Thoracic aorta (tissue), 2 donors: ENCODE results near the gene TBC1D8. TPM values are rescaled to one million over a fixed set of nuclear protein-coding genes. Genes with fewer than 3 reads are reported as not detected.

Experiments used
- ATAC-seq: fragments of 150-250 bp; one replicate; pipeline ENCODE4 v1.8.0; 2017; ENCODE audit warnings: low read depth; ENCODE audit not compliant: insufficient number of reproducible peaks, low FRiP score
- DNase-seq: peaks from one replicate; pipeline ENCODE4 v3.0.0-alpha.2; 2020; ENCODE audit warnings: low spot score
- H3K27ac ChIP-seq, 2 donors: fragments of 200-600 bp; sonication (generic); 1 replicate in 1 of 2; 2 replicates in 1 of 2; pipeline ENCODE4 v1.5.1; 2016; ENCODE audit warnings: mild to moderate bottlenecking in 2 of 2, moderate library complexity in 2 of 2
- H3K27me3 ChIP-seq: fragments of 200-600 bp; sonication (generic); replicated peaks from 2 replicates; pipeline ENCODE4 v1.6.0; 2016; ENCODE audit warnings: mild to moderate bottlenecking; ENCODE audit not compliant: insufficient read depth
- H3K36me3 ChIP-seq: fragments of 200-600 bp; sonication (generic); one replicate; pipeline ENCODE4 v1.5.1; 2016
- H3K4me1 ChIP-seq, 2 donors: fragments of 200-600 bp; sonication (generic); 1 replicate in 1 of 2; 2 replicates in 1 of 2; pipeline versions ENCODE4 v1.5.1 to v1.6.0; 2016; ENCODE audit warnings: low read depth in 2 of 2, mild to moderate bottlenecking in 1 of 2; ENCODE audit not compliant: control insufficient read depth in 1 of 2
- H3K4me3 ChIP-seq: fragments of 200-600 bp; sonication (generic); 2 replicates; pipeline ENCODE4 v1.5.1; 2016; ENCODE audit warnings: mild to moderate bottlenecking
- H3K9me3 ChIP-seq: fragments of 200-600 bp; sonication (generic); 2 replicates; pipeline ENCODE4 v1.5.1; 2016
- total RNA-seq, 2 donors: library from RNA; depleted of rRNA; stranded (reverse); fragments of >200 nt; gene quantifications; one replicate each; pipeline versions ENCODE4 v1.1.0 to v1.2.3, GENCODE V29; 2016
- TF ChIP-seq, protein P1 (sequence below): fragments of 200-600 bp; sonication (generic); IDR thresholded peaks from one replicate; pipeline ENCODE4 v1.5.1; 2019; ENCODE audit warnings: antibody characterized with exemption

TBC1D8 gene
- total RNA-seq, 2 donors from 2014 or later: 47.4 to 62.0 TPM

GRCh38 chr2:101153787-101154186 is 2.6 kb upstream of the TBC1D8 start:
- Histone ChIP-seq H3K36me3 (no peaks in the 10 kb centered on the region), H3K4me3 (no peak overlapping the region), H3K4me1 (peaks cover 10 to 34% of the 10 kb centered on the region in 2 donors), H3K27me3 (no peaks in the 10 kb centered on the region), H3K9me3 (no peaks in the 10 kb centered on the region), H3K27ac (no peak overlapping the region)
- no peak for DNase-seq
- ATAC-seq: no peak
- TF ChIP-seq, protein P1, sequence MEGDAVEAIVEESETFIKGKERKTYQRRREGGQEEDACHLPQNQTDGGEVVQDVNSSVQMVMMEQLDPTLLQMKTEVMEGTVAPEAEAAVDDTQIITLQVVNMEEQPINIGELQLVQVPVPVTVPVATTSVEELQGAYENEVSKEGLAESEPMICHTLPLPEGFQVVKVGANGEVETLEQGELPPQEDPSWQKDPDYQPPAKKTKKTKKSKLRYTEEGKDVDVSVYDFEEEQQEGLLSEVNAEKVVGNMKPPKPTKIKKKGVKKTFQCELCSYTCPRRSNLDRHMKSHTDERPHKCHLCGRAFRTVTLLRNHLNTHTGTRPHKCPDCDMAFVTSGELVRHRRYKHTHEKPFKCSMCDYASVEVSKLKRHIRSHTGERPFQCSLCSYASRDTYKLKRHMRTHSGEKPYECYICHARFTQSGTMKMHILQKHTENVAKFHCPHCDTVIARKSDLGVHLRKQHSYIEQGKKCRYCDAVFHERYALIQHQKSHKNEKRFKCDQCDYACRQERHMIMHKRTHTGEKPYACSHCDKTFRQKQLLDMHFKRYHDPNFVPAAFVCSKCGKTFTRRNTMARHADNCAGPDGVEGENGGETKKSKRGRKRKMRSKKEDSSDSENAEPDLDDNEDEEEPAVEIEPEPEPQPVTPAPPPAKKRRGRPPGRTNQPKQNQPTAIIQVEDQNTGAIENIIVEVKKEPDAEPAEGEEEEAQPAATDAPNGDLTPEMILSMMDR: no peak

GRCh38 chr2:101153077-101153707 is 2.0 kb upstream of the TBC1D8 start:
- TF ChIP-seq, protein P1: no peak
- H3K27ac ChIP-seq: no peak overlapping the region
- H3K4me3 ChIP-seq: no peak overlapping the region

DNA sequence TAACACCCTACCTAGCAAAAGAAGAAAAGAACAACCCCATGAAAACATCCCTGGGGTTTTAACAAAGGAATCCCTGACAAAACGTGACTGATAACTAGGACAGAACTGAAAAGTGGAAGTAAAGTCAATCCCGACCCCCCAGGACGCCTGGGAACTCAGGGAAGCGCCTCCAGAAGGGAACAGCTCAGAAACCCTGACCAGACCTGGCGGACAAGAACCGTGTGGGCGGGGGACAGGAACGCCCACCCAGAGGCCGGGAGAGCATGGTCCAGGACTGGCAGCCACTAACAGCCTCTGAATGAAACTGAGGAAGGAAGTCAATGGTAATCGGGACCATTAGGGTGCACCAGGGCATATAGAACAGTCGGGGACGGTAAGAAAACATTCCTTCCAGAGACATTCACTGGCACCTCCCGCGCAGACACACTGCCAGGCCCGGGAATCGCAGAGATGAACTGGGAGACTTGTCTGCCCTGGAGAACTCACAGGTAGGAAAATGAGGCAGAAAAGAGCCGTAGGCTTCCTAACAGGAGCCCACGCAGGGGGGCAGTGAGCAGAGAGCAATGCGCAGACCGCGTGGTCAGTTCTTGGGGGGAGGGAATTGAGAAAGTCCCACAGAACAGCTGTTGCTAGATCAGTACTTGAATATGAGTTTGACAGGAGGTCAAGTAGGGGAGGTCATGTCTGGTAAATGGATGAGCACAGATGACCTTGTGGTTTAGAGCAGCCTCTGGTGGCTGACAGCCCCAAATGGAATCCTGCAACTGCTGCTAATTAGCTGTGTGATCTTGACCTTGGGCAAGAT is 1.3 kb upstream of the TBC1D8 start:
- Histone ChIP-seq H3K9me3 (no peaks in the 10 kb centered on the region), H3K27ac (peak overlapping the region; percentile 76 to 80), H3K4me1 (peaks cover 10 to 34% of the 10 kb centered on the region in 2 donors), H3K36me3 (no peaks in the 10 kb centered on the region), H3K27me3 (no peaks in the 10 kb centered on the region), H3K4me3 (peak overlapping the region; percentile 93)
- no peak for DNase-seq
- TF ChIP-seq, protein P1: peak; percentile 68
- no peak for ATAC-seq

More at GRCh38 chr2:101153077-101153707, 2.0 kb upstream of the TBC1D8 start:
- no peaks in the 10 kb centered on the region for H3K36me3 ChIP-seq
- no peaks in the 10 kb centered on the region for H3K9me3 ChIP-seq
- ATAC-seq (no peak), DNase-seq (no peak)
- peaks cover 10 to 34% of the 10 kb centered on the region in 2 donors for H3K4me1 ChIP-seq
- H3K27me3 ChIP-seq: no peaks in the 10 kb centered on the region

DNA sequence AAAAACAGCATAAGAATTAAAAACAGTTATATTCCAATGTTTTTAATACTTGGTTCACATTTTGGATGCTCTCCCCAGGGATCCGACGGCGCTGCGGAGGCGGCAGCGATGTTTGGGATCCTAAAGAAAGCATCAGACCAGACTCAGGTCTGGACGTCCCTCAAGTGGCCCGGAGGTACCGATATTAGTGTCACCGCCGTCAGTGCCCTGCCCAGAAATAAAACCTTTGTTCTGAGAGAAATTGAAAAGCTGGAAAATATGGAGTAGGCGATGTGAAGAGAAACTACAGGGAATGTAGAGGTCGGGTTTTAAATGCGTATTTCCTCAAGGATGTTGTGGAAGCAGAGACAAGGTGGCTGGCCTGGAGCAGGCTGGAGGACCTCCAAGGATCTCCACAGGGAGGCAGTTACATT is 683 bp upstream of the TBC1D8 start:
- no peaks in the 10 kb centered on the region for H3K27me3 ChIP-seq
- H3K27ac ChIP-seq: peak overlapping the region; percentile 76 to 80
- H3K4me3 ChIP-seq: peak overlapping the region; percentile 93
- peaks cover 10 to 34% of the 10 kb centered on the region in 2 donors for H3K4me1 ChIP-seq
- no peak for DNase-seq
- TF ChIP-seq, protein P1: no peak
- no peaks in the 10 kb centered on the region for H3K9me3 ChIP-seq
- H3K36me3 ChIP-seq: no peaks in the 10 kb centered on the region
- no peak for ATAC-seq
